ENCODE data around the gene CRACR2A.

The CRACR2A gene

GRCh38 chr12:3613641-3614395 is 139.1 kb downstream of the CRACR2A start:
- CTCF ChIA-PET = interaction anchor here (1.4 kb wide), 1 partner anchor 313 kb away, joined by 3 read pairs; no protein-coding TSS in a partner anchor
- DNase-seq (ENCODE audit: extremely low spot score) = no peak
- POLR2A ChIA-PET = no interaction called here
- no peak for TF ChIP-seq FOXM1 (IDR thresholded peaks at IDR 0.05; ENCODE audit: borderline replicate concordance)

GRCh38 chr12:3611860-3612703 is 140.8 kb downstream of the CRACR2A start:
- no peak for DNase-seq (ENCODE audit: extremely low spot score)
- POLR2A ChIA-PET = no interaction called here
- CTCF ChIA-PET = interaction anchor here (0.6 kb wide), 1 partner anchor 22 kb away, joined by 3 read pairs; no protein-coding TSS in a partner anchor
- TF ChIP-seq TARDBP (IDR thresholded peaks at IDR 0.05) = no peak
- TF ChIP-seq SUZ12 (IDR thresholded peaks at IDR 0.05) = no peak
- TF ChIP-seq, protein P1, sequence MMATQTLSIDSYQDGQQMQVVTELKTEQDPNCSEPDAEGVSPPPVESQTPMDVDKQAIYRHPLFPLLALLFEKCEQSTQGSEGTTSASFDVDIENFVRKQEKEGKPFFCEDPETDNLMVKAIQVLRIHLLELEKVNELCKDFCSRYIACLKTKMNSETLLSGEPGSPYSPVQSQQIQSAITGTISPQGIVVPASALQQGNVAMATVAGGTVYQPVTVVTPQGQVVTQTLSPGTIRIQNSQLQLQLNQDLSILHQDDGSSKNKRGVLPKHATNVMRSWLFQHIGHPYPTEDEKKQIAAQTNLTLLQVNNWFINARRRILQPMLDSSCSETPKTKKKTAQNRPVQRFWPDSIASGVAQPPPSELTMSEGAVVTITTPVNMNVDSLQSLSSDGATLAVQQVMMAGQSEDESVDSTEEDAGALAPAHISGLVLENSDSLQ (IDR thresholded peaks at IDR 0.05) = no peak
- no peak for TF ChIP-seq FOXM1 (IDR thresholded peaks at IDR 0.05; ENCODE audit: borderline replicate concordance)
- no peak for TF ChIP-seq LEF1 (IDR thresholded peaks at IDR 0.05; ENCODE audit: borderline replicate concordance)
- TF ChIP-seq CTBP1 (IDR thresholded peaks at IDR 0.05; ENCODE audit: borderline replicate concordance) = no peak
- TF ChIP-seq ELF4 (IDR thresholded peaks at IDR 0.05) = no peak

DNA sequence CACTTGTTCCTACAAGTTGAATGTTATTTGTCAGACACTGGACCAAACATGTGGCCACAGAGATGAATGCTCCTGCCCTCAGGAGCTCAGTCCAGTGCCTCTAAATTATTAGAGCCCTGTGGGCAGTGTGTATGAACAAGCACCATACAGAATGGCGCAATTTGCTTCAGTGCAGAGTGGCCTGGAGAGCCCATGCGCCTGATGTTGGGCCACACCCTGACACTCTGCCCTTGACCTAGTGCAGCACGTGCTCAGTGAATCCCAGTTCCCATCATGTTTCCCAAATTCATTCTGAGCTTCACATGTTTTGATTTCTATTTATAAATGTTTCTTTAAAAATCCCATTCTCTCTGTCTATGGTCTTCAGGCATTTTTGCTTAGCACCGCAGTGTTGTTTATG is 145.1 kb downstream of the CRACR2A start:
- POLR2A ChIA-PET = no interaction called here
- DNase-seq (ENCODE audit: extremely low spot score) = no peak
- CTCF ChIA-PET = no interaction called here
- TF ChIP-seq, protein P1 (IDR thresholded peaks at IDR 0.05) = no peak
- no peak for TF ChIP-seq ARNT (IDR thresholded peaks at IDR 0.05)
- TF ChIP-seq ELF4 (IDR thresholded peaks at IDR 0.05) = no peak
- TF ChIP-seq TARDBP (IDR thresholded peaks at IDR 0.05) = no peak
- TF ChIP-seq NFRKB (IDR thresholded peaks at IDR 0.05) = no peak
- no peak for TF ChIP-seq FOXK2 (IDR thresholded peaks at IDR 0.05)
- no peak for TF ChIP-seq FOXA1 (IDR thresholded peaks at IDR 0.05)
- no peak for TF ChIP-seq ZNF384 (IDR thresholded peaks at IDR 0.05)
- no peak for TF ChIP-seq BHLHE40 (IDR thresholded peaks at IDR 0.05; ENCODE audit: borderline replicate concordance)
- TF ChIP-seq CTBP1 (IDR thresholded peaks at IDR 0.05; ENCODE audit: borderline replicate concordance) = no peak
- no peak for TF ChIP-seq L3MBTL2 (conservative IDR thresholded peaks at IDR 0.05)
- no peak for TF ChIP-seq HDGF (IDR thresholded peaks at IDR 0.05; ENCODE audit: borderline replicate concordance)
- TF ChIP-seq LEF1 (IDR thresholded peaks at IDR 0.05; ENCODE audit: borderline replicate concordance) = no peak

DNA sequence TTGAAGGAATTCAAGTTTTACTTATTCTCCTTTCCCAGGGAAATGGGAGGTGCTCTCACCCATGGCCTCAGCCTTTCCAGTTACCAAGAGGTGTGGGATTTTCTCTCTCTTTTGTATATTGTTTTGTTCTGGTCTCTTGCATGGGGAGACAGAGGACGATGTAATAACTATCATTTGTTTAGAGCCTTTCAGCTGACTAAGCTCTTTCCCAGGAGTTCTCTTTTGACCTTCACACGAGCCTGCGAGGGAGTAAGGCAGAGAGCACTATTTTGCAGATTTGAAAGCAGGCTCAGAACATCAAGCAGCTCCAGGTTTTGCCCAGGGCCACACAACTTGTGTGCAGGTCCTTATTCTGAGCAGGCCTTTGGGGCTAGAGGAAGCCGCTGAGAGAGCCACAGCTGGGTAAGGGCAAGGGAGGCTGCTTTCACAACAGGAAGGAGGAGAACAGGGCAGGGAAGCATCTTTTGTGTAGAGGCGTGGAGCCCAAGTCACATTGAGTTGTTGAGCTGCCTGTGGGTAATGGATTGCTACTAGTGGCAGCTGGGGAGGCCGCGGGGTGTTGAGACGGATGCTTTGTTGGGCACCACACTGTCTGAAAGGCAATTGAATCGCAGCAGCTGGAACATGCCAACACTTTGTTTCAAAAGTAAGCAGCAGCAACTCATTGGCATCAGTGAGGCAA is 145.7 kb downstream of the CRACR2A start:
- TF ChIP-seq ARNT (IDR thresholded peaks at IDR 0.05) (no peak), TARDBP (IDR thresholded peaks at IDR 0.05) (no peak), FOXA1 (IDR thresholded peaks at IDR 0.05) (no peak), FOXK2 (IDR thresholded peaks at IDR 0.05) (no peak), HDGF (IDR thresholded peaks at IDR 0.05; ENCODE audit: borderline replicate concordance) (no peak), ELF4 (IDR thresholded peaks at IDR 0.05) (no peak), L3MBTL2 (conservative IDR thresholded peaks at IDR 0.05) (no peak), ZNF384 (IDR thresholded peaks at IDR 0.05) (no peak), NFRKB (IDR thresholded peaks at IDR 0.05) (no peak)
- TF ChIP-seq, protein P1 (IDR thresholded peaks at IDR 0.05) = no peak
- ChIA-PET CTCF (no interaction called here), POLR2A (no interaction called here)
- no peak for DNase-seq (ENCODE audit: extremely low spot score)

GRCh38 chr12:3606128-3606527 is 146.8 kb downstream of the CRACR2A start:
- TF ChIP-seq HDGF (IDR thresholded peaks at IDR 0.05; ENCODE audit: borderline replicate concordance) = no peak
- no peak for TF ChIP-seq ZNF384 (IDR thresholded peaks at IDR 0.05)
- TF ChIP-seq FOXK2 (IDR thresholded peaks at IDR 0.05) = no peak
- POLR2A ChIA-PET = no interaction called here
- DNase-seq (ENCODE audit: extremely low spot score) = no peak
- CTCF ChIA-PET = no interaction called here

GRCh38 chr12:3605692-3606091 is 147.2 kb downstream of the CRACR2A start:
- POLR2A ChIA-PET = no interaction called here

More at GRCh38 chr12:3605692-3606091, 147.2 kb downstream of the CRACR2A start:
- DNase-seq (ENCODE audit: extremely low spot score) = no peak
- CTCF ChIA-PET = interaction anchor here (0.7 kb wide), 1 partner anchor 52 kb away, joined by 3 read pairs; no protein-coding TSS in a partner anchor
- no peak for TF ChIP-seq HDGF (IDR thresholded peaks at IDR 0.05; ENCODE audit: borderline replicate concordance)
- TF ChIP-seq SUZ12 (IDR thresholded peaks at IDR 0.05) = no peak
- TF ChIP-seq TARDBP (IDR thresholded peaks at IDR 0.05) = no peak
- no peak for TF ChIP-seq SP1 (IDR thresholded peaks at IDR 0.05)
- TF ChIP-seq ARNT (IDR thresholded peaks at IDR 0.05) = no peak
- TF ChIP-seq, protein P1 (IDR thresholded peaks at IDR 0.05) = no peak
- no peak for TF ChIP-seq L3MBTL2 (conservative IDR thresholded peaks at IDR 0.05)
- no peak for TF ChIP-seq FOXK2 (IDR thresholded peaks at IDR 0.05)
- TF ChIP-seq ELF4 (IDR thresholded peaks at IDR 0.05) = no peak
- TF ChIP-seq BHLHE40 (IDR thresholded peaks at IDR 0.05; ENCODE audit: borderline replicate concordance) = no peak
- no peak for TF ChIP-seq ZNF384 (IDR thresholded peaks at IDR 0.05)
- TF ChIP-seq CTBP1 (IDR thresholded peaks at IDR 0.05; ENCODE audit: borderline replicate concordance) = no peak
- TF ChIP-seq NFRKB (IDR thresholded peaks at IDR 0.05) = no peak
- TF ChIP-seq FOXA1 (IDR thresholded peaks at IDR 0.05) = no peak
- no peak for TF ChIP-seq LEF1 (IDR thresholded peaks at IDR 0.05; ENCODE audit: borderline replicate concordance)
- no peak for TF ChIP-seq FOXM1 (IDR thresholded peaks at IDR 0.05; ENCODE audit: borderline replicate concordance)

All from HEK293T (cell line).